ENCODE measurements around the gene PLXDC2. TPM values are rescaled to one million over a fixed set of nuclear protein-coding genes. Genes with fewer than 3 reads are reported as not detected.
"Not testable (repeated sequence)": the region's sequence is repeated elsewhere in the genome, so short reads cannot be mapped to it uniquely, and the experiment has no call there.

PLXDC2 gene
- total RNA-seq, 1 donor from 2014 or later = 7.5 TPM

- H3K36me3 ChIP-seq (ENCODE audit: control insufficient read depth, insufficient read depth, low read length) = no peaks in the 10 kb centered on the region
- H3K27me3 ChIP-seq (ENCODE audit: control insufficient read depth, insufficient read depth, low read length) = no peaks in the 10 kb centered on the region
- no peak for DNase-seq (ENCODE audit: low read depth)
- TF ChIP-seq, protein P1, sequence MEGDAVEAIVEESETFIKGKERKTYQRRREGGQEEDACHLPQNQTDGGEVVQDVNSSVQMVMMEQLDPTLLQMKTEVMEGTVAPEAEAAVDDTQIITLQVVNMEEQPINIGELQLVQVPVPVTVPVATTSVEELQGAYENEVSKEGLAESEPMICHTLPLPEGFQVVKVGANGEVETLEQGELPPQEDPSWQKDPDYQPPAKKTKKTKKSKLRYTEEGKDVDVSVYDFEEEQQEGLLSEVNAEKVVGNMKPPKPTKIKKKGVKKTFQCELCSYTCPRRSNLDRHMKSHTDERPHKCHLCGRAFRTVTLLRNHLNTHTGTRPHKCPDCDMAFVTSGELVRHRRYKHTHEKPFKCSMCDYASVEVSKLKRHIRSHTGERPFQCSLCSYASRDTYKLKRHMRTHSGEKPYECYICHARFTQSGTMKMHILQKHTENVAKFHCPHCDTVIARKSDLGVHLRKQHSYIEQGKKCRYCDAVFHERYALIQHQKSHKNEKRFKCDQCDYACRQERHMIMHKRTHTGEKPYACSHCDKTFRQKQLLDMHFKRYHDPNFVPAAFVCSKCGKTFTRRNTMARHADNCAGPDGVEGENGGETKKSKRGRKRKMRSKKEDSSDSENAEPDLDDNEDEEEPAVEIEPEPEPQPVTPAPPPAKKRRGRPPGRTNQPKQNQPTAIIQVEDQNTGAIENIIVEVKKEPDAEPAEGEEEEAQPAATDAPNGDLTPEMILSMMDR (IDR thresholded peaks at IDR 0.05; ENCODE audit: insufficient read depth, low read length, poor library complexity, severe bottlenecking) = no peak
- no peak overlapping the region for H3K4me3 ChIP-seq (ENCODE audit: low read depth, low read length)
These were observed 182.2 kb downstream of the PLXDC2 start for GRCh38 chr10:19998482-19998881.

- Histone ChIP-seq H3K36me3 (ENCODE audit: control insufficient read depth, insufficient read depth, low read length) (no peaks in the 10 kb centered on the region), H3K27me3 (ENCODE audit: control insufficient read depth, insufficient read depth, low read length) (no peaks in the 10 kb centered on the region), H3K4me3 (ENCODE audit: low read depth, low read length) (no peak overlapping the region)
- TF ChIP-seq, protein P1 (IDR thresholded peaks at IDR 0.05; ENCODE audit: insufficient read depth, low read length, poor library complexity, severe bottlenecking) = no peak
- DNase-seq (ENCODE audit: low read depth) = no peak
These were observed 183.2 kb downstream of the PLXDC2 start for GRCh38 chr10:19999431-19999830.

- not testable (repeated sequence) for DNase-seq (ENCODE audit: low read depth); H3K36me3 ChIP-seq (ENCODE audit: control insufficient read depth, insufficient read depth, low read length); H3K27me3 ChIP-seq (ENCODE audit: control insufficient read depth, insufficient read depth, low read length); H3K4me3 ChIP-seq (ENCODE audit: low read depth, low read length)
These were observed 185.8 kb downstream of the PLXDC2 start for GRCh38 chr10:20002026-20002425.

GRCh38 chr10:20002657-20003056 lies 186.4 kb downstream of the PLXDC2 start:
- no peaks in the 10 kb centered on the region for H3K36me3 ChIP-seq (ENCODE audit: control insufficient read depth, insufficient read depth, low read length)
- TF ChIP-seq, protein P1 (IDR thresholded peaks at IDR 0.05; ENCODE audit: insufficient read depth, low read length, poor library complexity, severe bottlenecking) = no peak
- H3K27me3 ChIP-seq (ENCODE audit: control insufficient read depth, insufficient read depth, low read length) = no peaks in the 10 kb centered on the region
- no peak overlapping the region for H3K4me3 ChIP-seq (ENCODE audit: low read depth, low read length)
- DNase-seq (ENCODE audit: low read depth) = no peak

- H3K27me3 ChIP-seq (ENCODE audit: control insufficient read depth, insufficient read depth, low read length) = no peaks in the 10 kb centered on the region
- DNase-seq (ENCODE audit: low read depth) = no peak
- TF ChIP-seq, protein P1 (IDR thresholded peaks at IDR 0.05; ENCODE audit: insufficient read depth, low read length, poor library complexity, severe bottlenecking) = no peak
- no peaks in the 10 kb centered on the region for H3K36me3 ChIP-seq (ENCODE audit: control insufficient read depth, insufficient read depth, low read length)
- no peak overlapping the region for H3K4me3 ChIP-seq (ENCODE audit: low read depth, low read length)
These were observed 187.9 kb downstream of the PLXDC2 start for GRCh38 chr10:20004087-20004523.

- Histone ChIP-seq H3K27me3 (ENCODE audit: control insufficient read depth, insufficient read depth, low read length) (no peaks in the 10 kb centered on the region), H3K4me3 (ENCODE audit: low read depth, low read length) (no peak overlapping the region), H3K36me3 (ENCODE audit: control insufficient read depth, insufficient read depth, low read length) (no peaks in the 10 kb centered on the region)
- TF ChIP-seq, protein P1 (IDR thresholded peaks at IDR 0.05; ENCODE audit: insufficient read depth, low read length, poor library complexity, severe bottlenecking) = no peak
- no peak for DNase-seq (ENCODE audit: low read depth)
These were observed 189.4 kb downstream of the PLXDC2 start for GRCh38 chr10:20005638-20006037.
